Gastroesophageal sphincter (tissue), 3 donors: ENCODE data around the gene FAM50A.

Experiments
- EP300 ChIP-seq: sonication (generic); formaldehyde crosslinking; IDR thresholded peaks from one replicate; pipeline ENCODE4 v1.6.1; 2017; ENCODE audit warnings: antibody characterized with exemption, mild to moderate bottlenecking
- POLR2A ChIP-seq, 2 donors: fragments of 450-650 bp; IDR thresholded peaks; one replicate each; pipeline ENCODE4 v1.6.1; 2017; ENCODE audit warnings: antibody characterized with exemption in 2 of 2, mild to moderate bottlenecking in 2 of 2, moderate library complexity in 1 of 2
- POLR2AphosphoS5 ChIP-seq: sonication (generic); formaldehyde crosslinking; IDR thresholded peaks from one replicate; pipeline ENCODE4 v1.6.1; 2017; ENCODE audit warnings: antibody characterized with exemption
- TF ChIP-seq, protein P1 (sequence below), 4 experiments: fragments of 200-600 bp in 2 of 4; fragments of 450-650 bp in 2 of 4; sonication (generic) in 1 of 4; IDR thresholded peaks; one replicate each; pipeline ENCODE4 v1.5.1; 2017 to 2019; ENCODE audit warnings: antibody characterized with exemption in 4 of 4, mild to moderate bottlenecking in 2 of 4, moderate library complexity in 2 of 4

DNA sequence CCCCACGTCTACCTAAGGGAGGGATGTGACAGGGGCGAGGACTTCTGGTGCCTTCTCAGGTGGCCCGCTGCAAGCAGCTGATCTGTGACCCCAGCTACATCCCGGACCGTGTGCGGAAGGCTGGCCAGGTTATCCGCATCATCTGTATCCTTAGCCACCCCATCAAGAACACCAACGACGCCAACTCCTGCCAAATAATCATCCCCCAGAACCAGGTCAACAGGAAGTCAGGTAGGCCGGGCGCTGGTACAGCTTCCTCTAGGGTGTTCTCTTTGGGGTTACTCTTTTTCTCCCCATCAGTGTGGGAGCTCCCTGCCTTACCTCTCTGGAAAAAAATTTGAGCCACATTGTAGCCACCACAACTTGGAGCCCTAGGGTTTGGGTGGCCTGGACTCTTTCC is 2.4 kb upstream of the FAM50A start:
- TF ChIP-seq, protein P1, sequence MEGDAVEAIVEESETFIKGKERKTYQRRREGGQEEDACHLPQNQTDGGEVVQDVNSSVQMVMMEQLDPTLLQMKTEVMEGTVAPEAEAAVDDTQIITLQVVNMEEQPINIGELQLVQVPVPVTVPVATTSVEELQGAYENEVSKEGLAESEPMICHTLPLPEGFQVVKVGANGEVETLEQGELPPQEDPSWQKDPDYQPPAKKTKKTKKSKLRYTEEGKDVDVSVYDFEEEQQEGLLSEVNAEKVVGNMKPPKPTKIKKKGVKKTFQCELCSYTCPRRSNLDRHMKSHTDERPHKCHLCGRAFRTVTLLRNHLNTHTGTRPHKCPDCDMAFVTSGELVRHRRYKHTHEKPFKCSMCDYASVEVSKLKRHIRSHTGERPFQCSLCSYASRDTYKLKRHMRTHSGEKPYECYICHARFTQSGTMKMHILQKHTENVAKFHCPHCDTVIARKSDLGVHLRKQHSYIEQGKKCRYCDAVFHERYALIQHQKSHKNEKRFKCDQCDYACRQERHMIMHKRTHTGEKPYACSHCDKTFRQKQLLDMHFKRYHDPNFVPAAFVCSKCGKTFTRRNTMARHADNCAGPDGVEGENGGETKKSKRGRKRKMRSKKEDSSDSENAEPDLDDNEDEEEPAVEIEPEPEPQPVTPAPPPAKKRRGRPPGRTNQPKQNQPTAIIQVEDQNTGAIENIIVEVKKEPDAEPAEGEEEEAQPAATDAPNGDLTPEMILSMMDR (IDR thresholded peaks at IDR 0.05) = no peak
- TF ChIP-seq POLR2A (IDR thresholded peaks at IDR 0.05) (no peak), POLR2AphosphoS5 (no peak), EP300 (no peak)
